SK-N-SH (cell line): ENCODE measurements around the gene SOCS7. TPM values are rescaled to one million over a fixed set of nuclear protein-coding genes. Genes with fewer than 3 reads are reported as not detected.

Source experiments
- CTCF ChIA-PET: fragments of 300-600, 350-600 bp; formaldehyde crosslinking; extraction: SDS; loops from one replicate; lab custom pipeline; 2021; lab: Yijun Ruan, JAX
- POLR2A ChIA-PET: fragments of 350-600 bp; sonication (Branson Sonifier 250); formaldehyde crosslinking; extraction: SDS; loops from one replicate; lab custom pipeline; 2020; ENCODE audit warnings: antibody characterized with exemption, inconsistent platforms; lab: Yijun Ruan, JAX
- DNase-seq: peaks from one replicate; pipeline ENCODE4 v3.0.0; 2012
- H2AFZ ChIP-seq: fragments of 200-600 bp; sonication (generic); 2 replicates; pipeline ENCODE4 v1.8.1; 2016; ENCODE audit warnings: antibody characterized with exemption, mild to moderate bottlenecking, low read depth
- H3F3A ChIP-seq: fragments of 200-600 bp; sonication (generic); replicated peaks from 2 replicates; pipeline ENCODE3; 2016; ENCODE audit warnings: antibody characterized with exemption, mild to moderate bottlenecking; ENCODE audit not compliant: insufficient read depth
- H3K27ac ChIP-seq, 2 experiments: fragments of 200-500 bp in 1 of 2; fragments of 200-600 bp in 1 of 2; sonication (Bioruptor generic) in 1 of 2; sonication (generic), shearing (Covaris generic) in 1 of 2; 2 replicates each; pipeline versions ENCODE4 v1.5.1 to v1.6.1; 2014 to 2016; ENCODE audit warnings: low read depth in 2 of 2, inconsistent platforms in 1 of 2, low read length in 1 of 2, mild to moderate bottlenecking in 1 of 2, mixed read lengths in 1 of 2
- H3K27me3 ChIP-seq: fragments of 200-600 bp; sonication (generic), shearing (Covaris generic); 2 replicates; pipeline ENCODE4 v1.6.1; 2016; ENCODE audit warnings: mixed run types; ENCODE audit not compliant: insufficient read depth
- H3K36me3 ChIP-seq, 2 experiments: fragments of 200-500 bp in 1 of 2; fragments of 200-600 bp in 1 of 2; sonication (Bioruptor generic) in 1 of 2; sonication (generic) in 1 of 2; replicated peaks in 1 of 2; 2 replicates each; pipeline versions ENCODE3 to v1.5.1; 2014 to 2016; ENCODE audit warnings: low read length in 1 of 2, mild to moderate bottlenecking in 1 of 2; ENCODE audit not compliant: insufficient read depth in 2 of 2, control insufficient read depth in 1 of 2
- H3K4me1 ChIP-seq, 2 experiments: fragments of 200-500 bp in 1 of 2; fragments of 200-600 bp in 1 of 2; sonication (Bioruptor generic) in 1 of 2; sonication (generic), shearing (Covaris generic) in 1 of 2; 2 replicates each; pipeline versions ENCODE4 v1.5.1 to v1.6.1; 2014 to 2016; ENCODE audit warnings: low read depth in 1 of 2, low read length in 1 of 2, mixed run types in 1 of 2; ENCODE audit not compliant: insufficient read depth in 2 of 2, control insufficient read depth in 1 of 2
- H3K4me2 ChIP-seq: fragments of 200-600 bp; sonication (generic), shearing (Covaris generic); 2 replicates; pipeline ENCODE4 v1.6.1; 2017; ENCODE audit warnings: mixed run types
- H3K4me3 ChIP-seq, 2 experiments: fragments of 200-500 bp in 1 of 2; fragments of 200-600 bp in 1 of 2; sonication (Bioruptor generic) in 1 of 2; sonication (generic), shearing (Covaris generic) in 1 of 2; 2 replicates each; pipeline versions ENCODE4 v1.5.1 to v1.8.1; 2014 to 2016; ENCODE audit warnings: low read depth in 2 of 2, inconsistent platforms in 1 of 2, low read length in 1 of 2, mild to moderate bottlenecking in 1 of 2, mixed read lengths in 1 of 2, moderate library complexity in 1 of 2
- H3K79me2 ChIP-seq: fragments of 200-600 bp; sonication (generic); 2 replicates; pipeline ENCODE4 v1.8.1; 2017; ENCODE audit warnings: mild to moderate bottlenecking; ENCODE audit not compliant: insufficient read depth
- H3K9ac ChIP-seq: fragments of 200-600 bp; sonication (generic); 2 replicates; pipeline ENCODE4 v1.6.1; 2017; ENCODE audit warnings: mixed run types
- H3K9me2 ChIP-seq: fragments of 200-600 bp; sonication (generic); 2 replicates; pipeline ENCODE4 v1.6.1; 2017; ENCODE audit warnings: mixed run types
- H3K9me3 ChIP-seq: fragments of 200-600 bp; sonication (generic); 2 replicates; pipeline ENCODE4 v1.6.1; 2017; ENCODE audit warnings: mixed run types, mild to moderate bottlenecking, moderate library complexity
- H4K20me1 ChIP-seq: fragments of 200-600 bp; sonication (generic); 2 replicates; pipeline ENCODE4 v1.6.1; 2017; ENCODE audit warnings: mild to moderate bottlenecking, mixed run types; ENCODE audit not compliant: insufficient read depth
- CHD2 ChIP-seq: fragments of 150-350 bp; IDR thresholded peaks from 2 replicates; pipeline ENCODE4 v1.6.1; 2018; ENCODE audit warnings: low read length; ENCODE audit not compliant: partially characterized antibody
- ELF1 ChIP-seq: IDR thresholded peaks from 2 replicates; pipeline ENCODE4 v1.4.0; 2012
- EZH2phosphoT487 ChIP-seq: fragments of 200-600 bp; sonication (generic); IDR thresholded peaks from 2 replicates; pipeline ENCODE4 v1.6.1; 2017; ENCODE audit warnings: low read depth, mixed run types, mild to moderate bottlenecking, antibody characterized with exemption, moderate library complexity, borderline replicate concordance
- GABPA ChIP-seq: IDR thresholded peaks from 2 replicates; pipeline ENCODE4 v1.4.0; 2012; ENCODE audit warnings: low read depth, mild to moderate bottlenecking
- GATA2 ChIP-seq: sonication (generic); formaldehyde crosslinking; IDR thresholded peaks from 2 replicates; pipeline ENCODE4 v1.5.0; 2020; ENCODE audit warnings: mild to moderate bottlenecking, missing genetic modification reagents
- JUND ChIP-seq: IDR thresholded peaks from 2 replicates; pipeline ENCODE4 v1.4.0; 2012
- MAX ChIP-seq: IDR thresholded peaks from 2 replicates; pipeline ENCODE4 v1.4.0; 2012; ENCODE audit warnings: low read depth
- NFIC ChIP-seq: IDR thresholded peaks from 2 replicates; pipeline ENCODE4 v1.4.0; 2012; ENCODE audit warnings: borderline replicate concordance
- NRF1 ChIP-seq: IDR thresholded peaks from 2 replicates; pipeline ENCODE4 v1.6.1; 2012; ENCODE audit warnings: low read depth, mild to moderate bottlenecking, low read length
- PBX3 ChIP-seq: IDR thresholded peaks from 2 replicates; pipeline ENCODE4; 2012
- POLR2AphosphoS5 ChIP-seq: IDR thresholded peaks from 2 replicates; pipeline ENCODE4 v1.6.1; 2012; ENCODE audit warnings: low read depth, low read length
- RAD21 ChIP-seq: IDR thresholded peaks from 2 replicates; pipeline ENCODE4 v1.6.1; 2012; ENCODE audit warnings: mild to moderate bottlenecking, low read length
- RFX5 ChIP-seq: IDR thresholded peaks from 2 replicates; pipeline ENCODE4 v1.6.1; 2012; ENCODE audit warnings: mild to moderate bottlenecking, improper control_type of control experiment, low read length
- SIN3A ChIP-seq: IDR thresholded peaks from 2 replicates; pipeline ENCODE4 v1.6.1; 2012; ENCODE audit warnings: low read depth, mild to moderate bottlenecking, low read length, moderate library complexity, borderline replicate concordance
- SMC3 ChIP-seq: IDR thresholded peaks from 2 replicates; pipeline ENCODE4 v1.6.1; 2012; ENCODE audit warnings: low read depth, low read length, improper control_type of control experiment
- TAF1 ChIP-seq: IDR thresholded peaks from 2 replicates; pipeline ENCODE4 v1.6.1; 2012; ENCODE audit warnings: low read depth, mild to moderate bottlenecking, low read length, moderate library complexity, borderline replicate concordance
- TCF12 ChIP-seq: IDR thresholded peaks from 2 replicates; pipeline ENCODE4 v1.4.0; 2012
- TEAD4 ChIP-seq: IDR thresholded peaks from 2 replicates; pipeline ENCODE4 v1.4.0; 2012; ENCODE audit warnings: mild to moderate bottlenecking, borderline replicate concordance; ENCODE audit not compliant: insufficient read depth
- USF2 ChIP-seq: fragments of 150-350 bp; IDR thresholded peaks from 2 replicates; pipeline ENCODE4 v1.6.1; 2017; ENCODE audit warnings: antibody characterized with exemption, low read length, low read depth, borderline replicate concordance
- YY1 ChIP-seq: IDR thresholded peaks from 2 replicates; pipeline ENCODE4 v1.4.0; 2012; ENCODE audit warnings: low read depth, mild to moderate bottlenecking
- WGBS: methylation state at CpG from one replicate; pipeline ENCODE4 v1.1.6; 2017; ENCODE audit warnings: low lambda C conversion rate; 5-methylcytosine and 5-hydroxymethylcytosine counted together
- polyA plus RNA-seq, 3 experiments: library from polyadenylated mRNA; depleted of rRNA; stranded (reverse); fragments of >200 nt; gene quantifications; 2 replicates each; pipeline ENCODE4 v1.2.3, GENCODE V29; 2012
- TF ChIP-seq, protein P1 (sequence below): fragments of 150-350 bp; IDR thresholded peaks from 2 replicates; pipeline ENCODE4 v1.6.1; 2016; ENCODE audit warnings: mild to moderate bottlenecking, low read depth, low read length
- TF ChIP-seq, protein P2 (sequence below): IDR thresholded peaks from 2 replicates; pipeline ENCODE4 v1.4.0; 2012; ENCODE audit warnings: low read depth, borderline replicate concordance
- TF ChIP-seq, protein P3 (sequence below): IDR thresholded peaks from 2 replicates; pipeline ENCODE4 v1.4.0; 2012; ENCODE audit warnings: low read depth, borderline replicate concordance

Gene SOCS7
- polyA plus RNA-seq, 1 of the 3 experiments (the other 2 are of a cell fraction): 7.4 TPM

- CTCF ChIA-PET: interaction anchor here (0.8 to 2.0 kb wide), 2 partner anchors 8 to 57 kb away, joined by 3 to 9 read pairs; no protein-coding TSS in a partner anchor
- 94% methylated on average over 4 of the region's 4 CpGs for WGBS
Measured at GRCh38 chr17:38405654-38406053, 54.0 kb downstream of the SOCS7 start.

DNA sequence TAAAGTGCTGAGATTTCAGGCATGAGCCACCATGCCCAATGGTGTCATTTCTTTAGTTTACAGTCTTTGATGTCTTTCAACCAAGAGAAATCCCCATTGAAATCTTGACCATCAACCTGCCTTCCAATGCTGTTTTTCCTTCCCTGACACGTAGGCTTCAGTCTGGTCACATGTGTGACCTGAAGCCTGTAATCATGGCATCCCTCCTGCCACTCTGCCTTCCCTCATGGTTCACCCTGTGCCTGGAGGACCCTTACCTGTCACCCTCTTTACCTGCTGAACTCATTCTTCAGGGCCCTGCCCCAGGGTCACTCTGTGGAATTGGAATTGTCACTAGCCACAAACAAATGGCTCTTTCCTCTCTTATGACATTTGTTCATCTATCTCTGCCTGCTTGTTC lies 58.6 kb downstream of the SOCS7 start:
- H3K9ac ChIP-seq: no peak overlapping the region
- H3K27ac ChIP-seq: no peak overlapping the region
- H3K79me2 ChIP-seq: no peaks in the 10 kb centered on the region
- no peak overlapping the region for H2AFZ ChIP-seq
- ChIA-PET POLR2A (interaction anchor here (1.3 kb wide), 1 partner anchor 61 kb away, joined by 4 read pairs; no protein-coding TSS in a partner anchor), CTCF (interaction anchor here (16.7 kb wide), 1 partner anchor 60 kb away, joined by 423 read pairs; the partner anchor contains the start of genes GPR179 and SOCS7)
- no peaks in the 10 kb centered on the region for H3K9me3 ChIP-seq
- 89% methylated on average over 1 of the region's 1 CpG for WGBS
- no peak overlapping the region for H3K4me2 ChIP-seq
- no peak overlapping the region for H3K4me3 ChIP-seq
- no peaks in the 10 kb centered on the region for H3F3A ChIP-seq
- H4K20me1 ChIP-seq: no peaks in the 10 kb centered on the region
- no peak for DNase-seq
- no peaks in the 10 kb centered on the region for H3K27me3 ChIP-seq
- H3K36me3 ChIP-seq: no peaks in the 10 kb centered on the region
- peaks cover 4 to 8% of the 10 kb centered on the region in 2 experiments; a peak in 3 of 4 replicates for H3K4me1 ChIP-seq
- H3K9me2 ChIP-seq: no peaks in the 10 kb centered on the region
- TF ChIP-seq GABPA: no peak
- TF ChIP-seq, protein P1, sequence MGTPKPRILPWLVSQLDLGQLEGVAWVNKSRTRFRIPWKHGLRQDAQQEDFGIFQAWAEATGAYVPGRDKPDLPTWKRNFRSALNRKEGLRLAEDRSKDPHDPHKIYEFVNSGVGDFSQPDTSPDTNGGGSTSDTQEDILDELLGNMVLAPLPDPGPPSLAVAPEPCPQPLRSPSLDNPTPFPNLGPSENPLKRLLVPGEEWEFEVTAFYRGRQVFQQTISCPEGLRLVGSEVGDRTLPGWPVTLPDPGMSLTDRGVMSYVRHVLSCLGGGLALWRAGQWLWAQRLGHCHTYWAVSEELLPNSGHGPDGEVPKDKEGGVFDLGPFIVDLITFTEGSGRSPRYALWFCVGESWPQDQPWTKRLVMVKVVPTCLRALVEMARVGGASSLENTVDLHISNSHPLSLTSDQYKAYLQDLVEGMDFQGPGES: no peak
- TF ChIP-seq EZH2phosphoT487: no peak
- TF ChIP-seq NRF1: no peak
- no peak for TF ChIP-seq SIN3A
- TF ChIP-seq, protein P2, sequence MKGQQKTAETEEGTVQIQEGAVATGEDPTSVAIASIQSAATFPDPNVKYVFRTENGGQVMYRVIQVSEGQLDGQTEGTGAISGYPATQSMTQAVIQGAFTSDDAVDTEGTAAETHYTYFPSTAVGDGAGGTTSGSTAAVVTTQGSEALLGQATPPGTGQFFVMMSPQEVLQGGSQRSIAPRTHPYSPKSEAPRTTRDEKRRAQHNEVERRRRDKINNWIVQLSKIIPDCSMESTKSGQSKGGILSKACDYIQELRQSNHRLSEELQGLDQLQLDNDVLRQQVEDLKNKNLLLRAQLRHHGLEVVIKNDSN: no peak
- no peak for TF ChIP-seq YY1
- no peak for TF ChIP-seq MAX
- no peak for TF ChIP-seq RFX5
- TF ChIP-seq CHD2: no peak
- TF ChIP-seq RAD21: no peak
- no peak for TF ChIP-seq PBX3
- no peak for TF ChIP-seq USF2
- TF ChIP-seq SMC3: no peak
- no peak for TF ChIP-seq ELF1
- no peak for TF ChIP-seq TAF1
- no peak for TF ChIP-seq NFIC
- no peak for TF ChIP-seq GATA2 (CRISPR knock-in tag)

More at GRCh38 chr17:38405654-38406053, 54.0 kb downstream of the SOCS7 start:
- no peak overlapping the region for H3K4me2 ChIP-seq
- no peak overlapping the region for H3K9ac ChIP-seq
- H3K9me2 ChIP-seq: no peaks in the 10 kb centered on the region
- DNase-seq: no peak
- no peak overlapping the region for H2AFZ ChIP-seq
- TF ChIP-seq TCF12 (no peak), POLR2AphosphoS5 (no peak), JUND (no peak), CHD2 (no peak), YY1 (no peak), NRF1 (no peak), TEAD4 (no peak)
- TF ChIP-seq, protein P3, sequence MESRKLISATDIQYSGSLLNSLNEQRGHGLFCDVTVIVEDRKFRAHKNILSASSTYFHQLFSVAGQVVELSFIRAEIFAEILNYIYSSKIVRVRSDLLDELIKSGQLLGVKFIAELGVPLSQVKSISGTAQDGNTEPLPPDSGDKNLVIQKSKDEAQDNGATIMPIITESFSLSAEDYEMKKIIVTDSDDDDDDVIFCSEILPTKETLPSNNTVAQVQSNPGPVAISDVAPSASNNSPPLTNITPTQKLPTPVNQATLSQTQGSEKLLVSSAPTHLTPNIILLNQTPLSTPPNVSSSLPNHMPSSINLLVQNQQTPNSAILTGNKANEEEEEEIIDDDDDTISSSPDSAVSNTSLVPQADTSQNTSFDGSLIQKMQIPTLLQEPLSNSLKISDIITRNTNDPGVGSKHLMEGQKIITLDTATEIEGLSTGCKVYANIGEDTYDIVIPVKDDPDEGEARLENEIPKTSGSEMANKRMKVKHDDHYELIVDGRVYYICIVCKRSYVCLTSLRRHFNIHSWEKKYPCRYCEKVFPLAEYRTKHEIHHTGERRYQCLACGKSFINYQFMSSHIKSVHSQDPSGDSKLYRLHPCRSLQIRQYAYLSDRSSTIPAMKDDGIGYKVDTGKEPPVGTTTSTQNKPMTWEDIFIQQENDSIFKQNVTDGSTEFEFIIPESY: no peak
- TF ChIP-seq, all 33 proteins: peak for 0
- no peak overlapping the region for H3K27ac ChIP-seq
- no peaks in the 10 kb centered on the region for H3K27me3 ChIP-seq
- H3K9me3 ChIP-seq: no peaks in the 10 kb centered on the region
- POLR2A ChIA-PET: no interaction called here
- no peaks in the 10 kb centered on the region for H3F3A ChIP-seq
- no peaks in the 10 kb centered on the region for H3K79me2 ChIP-seq
- H3K4me1 ChIP-seq: peaks cover 0 to 41% of the 10 kb centered on the region in 2 experiments; a peak in 2 of 4 replicates
- H3K4me3 ChIP-seq: no peak overlapping the region
- peaks cover 0 to 11% of the 10 kb centered on the region in 2 experiments for H3K36me3 ChIP-seq
- no peaks in the 10 kb centered on the region for H4K20me1 ChIP-seq
